Adipose tissue (tissue), 3 donors: ENCODE results near the gene LYRM9. TPM values are rescaled to one million over a fixed set of nuclear protein-coding genes. Genes with fewer than 3 reads are reported as not detected.
"Not testable (repeated sequence)": the region's sequence is repeated elsewhere in the genome, so short reads cannot be mapped to it uniquely, and the experiment has no call there.

Source experiments
- H3K27ac ChIP-seq: one replicate; pipeline ENCODE4 v1.5.1; 2013; ENCODE audit warnings: low read depth, low read length
- WGBS, 3 donors: extraction: QIAGEN DNeasy Blood & Tissue Kit; methylation state at CpG; one replicate each; pipeline ENCODE4 v1.1.7; 2013; 5-methylcytosine and 5-hydroxymethylcytosine counted together
- polyA plus RNA-seq, 3 donors: library from polyadenylated mRNA; stranded (reverse); fragments of 200-250 nt; gene quantifications; one replicate each; pipeline ENCODE4 v1.2.3, GENCODE V29; 2013
- donor health status: healthy with polysubstance abuse.
- donor health status: Bipolar disorder and iron deficiency.
- donor health status: healthy.

The LYRM9 gene
- polyA plus RNA-seq, 3 donors = 8.4 to 15.3 (median 12.5) TPM

GRCh38 chr17:27849474-27850185, 43.5 kb downstream of the LYRM9 start:
- no peak overlapping the region for H3K27ac ChIP-seq
- WGBS, 3 donors = 75 to 83% (median 78%) methylated on average over 9 of the region's 9 CpGs

DNA sequence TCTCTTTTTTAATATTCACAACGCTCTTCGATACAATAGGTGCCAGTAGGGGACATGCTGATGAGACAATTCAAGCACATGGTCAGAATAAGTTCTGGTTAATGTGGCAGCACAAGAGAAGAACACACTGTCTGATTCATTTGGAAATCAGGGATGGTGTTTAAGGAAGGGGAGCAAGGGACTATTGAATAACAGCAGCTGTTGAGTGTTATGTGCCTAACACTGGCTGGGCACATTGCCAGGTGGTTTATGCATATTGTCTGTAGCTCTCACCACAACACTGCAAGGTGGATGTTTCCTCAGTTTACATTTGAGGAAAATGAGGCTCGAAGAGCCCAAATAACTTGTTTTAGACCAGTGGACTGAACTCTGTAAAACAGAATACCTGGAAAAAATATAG, 44.2 kb downstream of the LYRM9 start:
- 86 to 92% (median 90%) methylated on average over 3 of the region's 3 CpGs for WGBS, 3 donors
- no peak overlapping the region for H3K27ac ChIP-seq

DNA sequence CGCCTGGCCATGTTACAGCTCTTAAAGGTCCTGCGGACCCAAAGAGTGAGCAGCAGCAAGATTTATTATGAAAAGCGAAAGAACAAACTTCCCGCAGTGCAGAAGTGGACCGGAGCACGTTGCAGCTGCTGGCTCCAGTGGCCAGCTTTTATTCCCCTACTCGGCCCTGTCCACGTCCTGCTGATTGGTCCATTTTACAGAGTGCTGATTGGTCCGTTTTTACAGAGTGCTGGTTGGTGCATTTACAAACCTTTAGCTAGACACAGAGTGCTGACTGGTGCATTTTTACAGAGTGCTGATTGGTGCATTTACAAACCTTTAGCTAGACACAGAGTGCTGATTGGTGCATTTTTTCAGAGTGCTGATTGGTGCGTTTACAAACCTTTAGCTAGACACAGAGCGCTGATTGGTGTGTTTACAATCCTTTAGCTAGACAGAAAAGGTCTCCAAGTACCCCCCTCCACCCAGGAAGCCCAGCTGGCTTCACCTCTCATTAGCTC, 46.3 kb downstream of the LYRM9 start:
- WGBS, 3 donors = 89 to 93% (median 91%) methylated on average over 11 of the region's 11 CpGs

DNA sequence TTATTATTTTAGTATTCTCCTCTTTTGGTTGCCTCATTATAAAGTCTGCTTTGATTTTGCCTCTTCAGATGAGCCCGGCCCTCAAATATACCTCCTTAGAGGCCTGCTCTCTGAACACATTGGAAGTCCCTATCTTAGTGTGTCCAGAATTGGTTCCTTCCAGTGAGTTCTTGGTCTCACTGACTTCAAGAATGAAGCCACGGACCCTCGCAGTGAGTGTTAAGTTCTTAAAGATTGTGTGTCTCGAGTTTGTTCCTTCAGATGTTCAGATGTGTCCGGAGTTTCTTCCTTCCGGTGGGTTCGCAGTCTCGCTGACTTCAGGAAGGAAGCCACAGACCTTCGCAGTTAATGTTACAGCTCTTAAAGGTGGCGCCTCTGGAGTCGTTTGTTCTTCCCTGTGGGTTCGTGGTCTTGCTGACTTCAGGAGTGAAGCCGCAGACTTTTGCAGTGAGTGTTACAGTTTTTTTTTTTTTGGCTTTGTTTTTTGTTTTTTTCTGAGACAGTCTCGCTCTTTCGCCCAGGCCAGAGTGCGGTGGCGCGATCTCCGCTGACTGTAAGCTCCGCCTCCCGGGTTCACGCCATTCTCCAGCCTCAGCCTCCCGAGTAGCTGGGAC, 47.0 kb downstream of the LYRM9 start:
- 53 to 79% (median 63%) methylated on average over 23 of the region's 23 CpGs for WGBS, 3 donors
- H3K27ac ChIP-seq = no peak overlapping the region

More for the DNA sequence above, 46.3 kb downstream of the LYRM9 start:
- not testable (repeated sequence) for H3K27ac ChIP-seq

DNA sequence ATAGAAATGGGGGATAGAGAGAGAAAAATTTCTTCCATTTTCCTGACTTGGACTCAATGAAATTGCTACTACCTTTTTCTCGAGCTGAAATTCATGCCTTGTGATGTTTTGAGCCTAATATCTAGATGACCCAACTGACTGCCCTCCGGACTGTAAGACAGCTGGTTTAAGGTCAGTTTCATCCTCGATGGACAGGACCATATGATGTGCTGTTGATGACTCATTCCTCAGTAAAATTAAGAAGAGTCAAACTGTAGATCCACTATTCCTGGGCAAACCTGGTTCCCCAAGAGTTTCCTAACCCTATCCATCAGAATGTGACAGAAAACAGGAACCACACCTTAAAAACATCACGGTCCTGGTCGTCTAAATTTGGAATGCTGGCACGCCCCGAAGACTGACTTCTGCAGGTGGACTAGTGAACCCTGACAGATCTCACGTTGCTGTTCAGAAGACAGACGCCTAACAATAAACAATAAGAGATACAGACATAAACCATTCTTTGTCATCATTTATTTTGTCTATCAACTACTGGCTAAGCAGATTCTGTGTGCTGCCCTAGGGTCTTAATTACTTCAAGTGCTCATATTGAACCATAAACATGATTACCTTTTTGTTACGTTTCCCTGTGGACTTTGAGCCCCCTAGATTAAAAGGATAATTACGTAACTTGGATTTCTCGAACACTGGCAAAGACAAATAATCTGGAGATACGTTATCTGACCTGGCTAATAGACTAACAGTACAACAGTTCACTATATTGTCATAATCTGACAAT, 47.7 kb downstream of the LYRM9 start:
- 30 to 65% (median 60%) methylated on average over 13 of the region's 13 CpGs for WGBS, 3 donors

DNA sequence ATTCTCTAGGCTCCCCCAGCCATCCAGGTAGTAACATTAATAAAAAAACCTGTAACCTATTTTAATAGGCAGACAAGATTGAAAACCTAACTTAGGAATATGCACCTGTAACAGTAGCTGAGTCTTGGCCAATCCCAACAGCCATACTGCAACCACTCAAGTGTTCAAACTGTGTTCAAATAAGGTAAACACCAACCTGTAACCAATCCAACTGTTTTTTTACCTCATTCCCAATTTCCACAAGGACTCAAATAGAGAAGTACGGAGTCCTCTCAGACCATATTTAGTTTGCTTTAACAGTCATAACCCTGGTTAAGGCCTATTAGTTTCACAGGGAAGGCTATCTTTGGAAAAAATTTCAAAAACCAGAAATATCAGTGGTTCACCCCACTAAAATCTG, 52.5 kb downstream of the LYRM9 start:
- WGBS, 3 donors = 53 to 95% (median 90%) methylated on average over 1 of the region's 1 CpG
- H3K27ac ChIP-seq = no peak overlapping the region

More for the DNA sequence above, 47.7 kb downstream of the LYRM9 start:
- no peak overlapping the region for H3K27ac ChIP-seq

DNA sequence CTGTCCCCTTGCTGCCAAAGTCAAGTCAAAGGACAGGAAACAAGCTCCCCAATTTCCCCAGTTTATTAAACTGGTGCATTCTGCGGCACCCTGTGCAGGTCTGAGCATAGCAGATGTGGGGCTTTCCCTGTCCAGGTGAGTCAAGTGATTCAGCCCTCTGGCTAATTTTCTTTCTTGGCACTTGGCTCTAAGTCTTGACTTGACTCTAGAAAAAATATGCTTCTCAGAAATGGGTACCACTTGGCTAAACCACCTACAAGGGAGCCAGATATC, 52.8 kb downstream of the LYRM9 start:
- WGBS, 3 donors = no CpG with 5 or more reads among the region's 1 CpG
- not testable (repeated sequence) for H3K27ac ChIP-seq

- WGBS, 3 donors = 19 to 71% (median 53%) methylated on average over 1 of the region's 4 CpGs
- H3K27ac ChIP-seq = not testable (repeated sequence)
These were observed 53.4 kb downstream of the LYRM9 start for GRCh38 chr17:27839571-27840405.

DNA sequence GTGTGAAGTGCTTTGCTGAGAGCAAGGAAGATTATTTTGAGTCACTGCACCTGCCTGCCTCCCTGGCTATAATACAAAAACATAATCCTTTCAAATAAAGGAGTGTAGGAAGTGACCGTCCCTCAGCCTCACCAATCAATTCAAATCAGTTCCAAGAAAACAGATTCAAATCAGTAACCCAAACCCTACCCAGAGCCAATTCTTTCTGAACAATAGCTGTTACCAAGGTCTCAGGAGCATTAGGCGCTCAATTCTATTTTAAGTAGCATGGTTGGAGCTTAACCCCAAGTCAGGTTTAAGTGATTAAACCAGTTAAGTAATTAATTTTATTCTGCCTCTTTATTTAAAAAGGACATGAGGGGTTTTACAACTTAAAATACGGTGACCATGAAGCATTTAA, 54.6 kb downstream of the LYRM9 start:
- H3K27ac ChIP-seq = not testable (repeated sequence)
- 31 to 91% (median 75%) methylated on average over 2 of the region's 3 CpGs for WGBS, 3 donors

- WGBS, 3 donors = 88 to 95% (median 94%) methylated on average over 1 of the region's 1 CpG
- not testable (repeated sequence) for H3K27ac ChIP-seq
These were observed 55.4 kb downstream of the LYRM9 start for GRCh38 chr17:27837769-27838168.

DNA sequence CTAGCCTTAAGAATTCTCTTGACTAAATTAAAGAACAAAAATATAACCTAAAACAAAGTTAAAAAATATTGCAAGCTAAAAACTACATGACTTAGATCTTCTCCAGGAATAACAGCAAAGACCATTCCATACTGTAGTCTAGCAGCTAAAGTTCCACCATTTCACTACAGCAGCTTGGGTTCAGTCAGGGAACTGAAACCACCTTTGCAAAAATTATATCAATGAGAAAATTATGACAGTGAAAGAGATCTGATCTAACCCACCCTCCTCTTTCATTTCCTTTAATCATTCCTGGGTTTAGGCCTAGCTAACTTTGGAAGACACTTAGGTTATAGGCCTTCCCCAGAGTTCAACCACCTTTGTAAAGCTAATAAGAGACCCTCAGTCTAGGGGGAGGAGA, 56.5 kb downstream of the LYRM9 start:
- no peak overlapping the region for H3K27ac ChIP-seq

DNA sequence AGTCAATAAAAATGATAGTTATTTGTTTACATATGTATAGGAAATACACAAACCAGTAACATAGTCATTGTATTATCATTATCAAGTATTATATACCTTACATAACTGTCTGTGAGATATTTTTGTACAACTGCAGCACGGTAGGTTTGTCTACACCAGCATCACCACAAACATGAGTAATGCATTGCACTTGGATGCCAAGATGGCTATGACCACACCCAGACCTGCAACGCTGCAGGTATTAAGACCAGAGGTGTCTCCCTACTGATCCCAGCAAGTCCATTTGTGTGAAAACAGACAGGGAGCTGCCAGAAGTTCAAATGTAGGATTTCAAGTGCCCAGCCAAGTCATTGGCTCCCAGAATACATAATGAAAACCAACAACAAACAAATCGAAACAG, 58.6 kb downstream of the LYRM9 start:
- WGBS, 3 donors = 89 to 96% (median 93%) methylated on average over 3 of the region's 3 CpGs
- H3K27ac ChIP-seq = no peak overlapping the region

DNA sequence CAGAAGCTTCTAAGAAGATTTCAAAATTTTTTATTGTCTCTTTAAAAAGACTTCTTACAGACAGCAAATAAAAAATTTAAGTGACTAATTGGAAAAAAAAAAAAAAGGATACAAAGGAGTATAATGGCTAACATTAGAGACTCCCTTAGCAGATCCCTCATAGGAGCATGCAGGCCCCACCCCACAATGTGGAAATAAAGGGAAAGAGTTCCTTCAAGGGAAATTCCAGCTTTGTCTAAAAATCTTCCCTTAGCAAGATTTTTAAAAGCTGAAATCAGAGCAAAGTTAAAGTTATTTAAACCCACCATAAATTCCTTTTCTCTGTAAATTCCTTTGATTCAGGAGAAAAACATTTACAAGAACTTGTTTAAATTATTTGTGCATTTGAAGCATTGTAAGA, 60.3 kb downstream of the LYRM9 start:
- no peak overlapping the region for H3K27ac ChIP-seq

GRCh38 chr17:27829888-27830287, 63.3 kb downstream of the LYRM9 start:
- WGBS, 3 donors = 18 to 58% (median 32%) methylated on average over 1 of the region's 1 CpG
- not testable (repeated sequence) for H3K27ac ChIP-seq

DNA sequence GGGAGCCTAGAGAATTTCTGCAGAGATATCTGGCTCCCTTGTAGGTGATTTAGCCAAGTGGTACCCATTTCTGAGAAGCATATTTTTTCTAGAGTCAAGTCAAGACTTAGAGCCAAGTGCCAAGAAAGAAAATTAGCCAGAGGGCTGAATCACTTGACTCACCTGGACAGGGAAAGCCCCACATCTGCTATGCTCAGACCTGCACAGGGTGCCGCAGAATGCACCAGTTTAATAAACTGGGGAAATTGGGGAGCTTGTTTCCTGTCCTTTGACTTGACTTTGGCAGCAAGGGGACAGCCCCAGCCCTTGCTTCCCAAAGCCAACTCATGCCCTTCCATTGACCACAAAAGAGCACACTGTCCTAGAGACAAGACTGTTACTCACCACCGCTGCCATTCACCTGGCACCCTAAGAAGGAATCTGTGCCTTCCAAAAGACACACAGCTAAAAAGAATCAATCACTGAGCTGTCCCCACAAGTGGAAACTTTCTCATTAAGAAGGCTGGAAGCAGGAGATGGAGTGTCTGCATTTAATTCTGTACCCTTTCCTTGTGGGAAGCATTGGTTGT, 63.9 kb downstream of the LYRM9 start:
- WGBS, 3 donors = no CpG with 5 or more reads among the region's 2 CpGs
- not testable (repeated sequence) for H3K27ac ChIP-seq
